ENCODE results near the gene OSBPL6. TPM values are rescaled to one million over a fixed set of nuclear protein-coding genes. Genes with fewer than 3 reads are reported as not detected.

Gene OSBPL6
- total RNA-seq, 1 donor from 2014 or later = 7.9 TPM

- peaks cover 4% of the 10 kb centered on the region for H3K4me1 ChIP-seq
- no peaks in the 10 kb centered on the region for H3K36me3 ChIP-seq
- H3K27ac ChIP-seq = no peak overlapping the region
- no peaks in the 10 kb centered on the region for H3K9me3 ChIP-seq
- DNase-seq (no peak), ATAC-seq (no peak)
- no peak overlapping the region for H3K4me3 ChIP-seq
- no peaks in the 10 kb centered on the region for H3K27me3 ChIP-seq (ENCODE audit: low read depth)
- TF ChIP-seq CTCF (IDR thresholded peaks at IDR 0.05) = no peak
- intact Hi-C loops (cut with DNase I) = no loop called here
These were observed 52.4 kb downstream of the OSBPL6 start for GRCh38 chr2:178246696-178247095.

GRCh38 chr2:178247250-178247649 lies 52.9 kb downstream of the OSBPL6 start:
- intact Hi-C loops (cut with DNase I) = no loop called here
- H3K9me3 ChIP-seq = no peaks in the 10 kb centered on the region
- no peak overlapping the region for H3K4me3 ChIP-seq
- H3K27me3 ChIP-seq (ENCODE audit: low read depth) = no peaks in the 10 kb centered on the region
- ATAC-seq (no peak), DNase-seq (no peak)
- no peak overlapping the region for H3K27ac ChIP-seq
- H3K4me1 ChIP-seq = peaks cover 4% of the 10 kb centered on the region
- no peaks in the 10 kb centered on the region for H3K36me3 ChIP-seq
- no peak for TF ChIP-seq CTCF (IDR thresholded peaks at IDR 0.05)

GRCh38 chr2:178250429-178250828 lies 56.1 kb downstream of the OSBPL6 start:
- no peaks in the 10 kb centered on the region for H3K4me1 ChIP-seq
- H3K4me3 ChIP-seq = no peak overlapping the region
- H3K27me3 ChIP-seq (ENCODE audit: low read depth) = no peaks in the 10 kb centered on the region
- intact Hi-C loops (cut with DNase I) = no loop called here
- H3K9me3 ChIP-seq = no peaks in the 10 kb centered on the region
- H3K27ac ChIP-seq = no peak overlapping the region
- TF ChIP-seq CTCF (IDR thresholded peaks at IDR 0.05) = no peak
- ATAC-seq = no peak
- no peaks in the 10 kb centered on the region for H3K36me3 ChIP-seq
- DNase-seq = no peak

GRCh38 chr2:178251151-178251955 lies 57.0 kb downstream of the OSBPL6 start:
- no peak for ATAC-seq
- Histone ChIP-seq H3K27me3 (ENCODE audit: low read depth) (no peaks in the 10 kb centered on the region), H3K9me3 (no peaks in the 10 kb centered on the region), H3K27ac (no peak overlapping the region), H3K4me3 (no peak overlapping the region), H3K4me1 (no peaks in the 10 kb centered on the region), H3K36me3 (no peaks in the 10 kb centered on the region)
- no peak for TF ChIP-seq CTCF (IDR thresholded peaks at IDR 0.05)
- intact Hi-C loops (cut with DNase I) = no loop called here
- DNase-seq = no peak

- no peak overlapping the region for H3K27ac ChIP-seq
- no peaks in the 10 kb centered on the region for H3K4me1 ChIP-seq
- intact Hi-C loops (cut with DNase I) = no loop called here
- H3K36me3 ChIP-seq = no peaks in the 10 kb centered on the region
- ATAC-seq (no peak), DNase-seq (no peak)
- H3K4me3 ChIP-seq = no peak overlapping the region
- H3K9me3 ChIP-seq = no peaks in the 10 kb centered on the region
- no peak for TF ChIP-seq CTCF (IDR thresholded peaks at IDR 0.05)
- no peaks in the 10 kb centered on the region for H3K27me3 ChIP-seq (ENCODE audit: low read depth)
These were observed 62.2 kb downstream of the OSBPL6 start for GRCh38 chr2:178256382-178257042.

All from lower lobe of right lung (tissue), 2 donors.